Muscle of leg (tissue), 16 donors: ENCODE results near the gene SBSN. TPM values are rescaled to one million over a fixed set of nuclear protein-coding genes. Genes with fewer than 3 reads are reported as not detected.

Source experiments
- DNase-seq: peaks from one replicate; pipeline ENCODE4 v3.0.0; 2013
- H3K27ac ChIP-seq: one replicate; pipeline ENCODE4 v1.5.1; 2013; ENCODE audit warnings: mild to moderate bottlenecking, low read length, control low read depth
- H3K27me3 ChIP-seq: one replicate; pipeline ENCODE4 v1.6.1; 2013; ENCODE audit warnings: low read length; ENCODE audit not compliant: control insufficient read depth, insufficient read depth
- H3K36me3 ChIP-seq: one replicate; pipeline ENCODE4 v1.6.1; 2013; ENCODE audit warnings: low read length; ENCODE audit not compliant: control insufficient read depth, insufficient read depth
- H3K4me1 ChIP-seq: one replicate; pipeline ENCODE4 v1.6.1; 2013; ENCODE audit warnings: low read length; ENCODE audit not compliant: control insufficient read depth, insufficient read depth
- H3K4me3 ChIP-seq: one replicate; pipeline ENCODE4 v1.5.1; 2013; ENCODE audit warnings: low read length, control low read depth
- H3K9me3 ChIP-seq: replicated peaks from 2 replicates; pipeline ENCODE4 v1.6.1; 2013; ENCODE audit warnings: low read depth, low read length; ENCODE audit not compliant: control insufficient read depth
- WGBS: methylation state at CpG from one replicate; pipeline ENCODE4 v1.1.5; 2013; ENCODE audit warnings: missing lambda C conversion rate; ENCODE audit not compliant: insufficient coverage; 5-methylcytosine and 5-hydroxymethylcytosine counted together
- long read RNA-seq, 11 donors: transcript quantifications; one replicate each; lab custom pipeline, GENCODE V29; 2026
- polyA plus RNA-seq, 8 donors: library from polyadenylated mRNA; unstranded; fragments of 120-200 nt; gene quantifications; one replicate each; pipeline versions ENCODE4 v1.2.1 to v1.2.3, GENCODE V29; 2013; ENCODE audit warnings: inconsistent platforms in 1 of 8, low replicate concordance in 1 of 8; ENCODE audit not compliant: insufficient read length in 8 of 8, insufficient read depth in 1 of 8
- total RNA-seq: library from RNA; stranded (reverse); fragments of 120-200 nt; gene quantifications from one replicate; pipeline ENCODE4 v1.2.4, GENCODE V29; 2013

SBSN gene, protein sequence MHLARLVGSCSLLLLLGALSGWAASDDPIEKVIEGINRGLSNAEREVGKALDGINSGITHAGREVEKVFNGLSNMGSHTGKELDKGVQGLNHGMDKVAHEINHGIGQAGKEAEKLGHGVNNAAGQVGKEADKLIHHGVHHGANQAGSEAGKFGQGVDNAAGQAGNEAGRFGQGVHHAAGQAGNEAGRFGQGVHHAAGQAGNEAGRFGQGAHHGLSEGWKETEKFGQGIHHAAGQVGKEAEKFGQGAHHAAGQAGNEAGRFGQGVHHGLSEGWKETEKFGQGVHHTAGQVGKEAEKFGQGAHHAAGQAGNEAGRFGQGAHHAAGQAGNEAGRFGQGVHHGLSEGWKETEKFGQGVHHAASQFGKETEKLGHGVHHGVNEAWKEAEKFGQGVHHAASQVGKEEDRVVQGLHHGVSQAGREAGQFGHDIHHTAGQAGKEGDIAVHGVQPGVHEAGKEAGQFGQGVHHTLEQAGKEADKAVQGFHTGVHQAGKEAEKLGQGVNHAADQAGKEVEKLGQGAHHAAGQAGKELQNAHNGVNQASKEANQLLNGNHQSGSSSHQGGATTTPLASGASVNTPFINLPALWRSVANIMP
- not detected for total RNA-seq
- 1 to 10 TPM in 1 of 8 donors, under 1 TPM in 3, not detected in 4; 0.10 to 5.1 (median 0.40) TPM for polyA plus RNA-seq
- long read RNA-seq, donor 1 = 0 reads
- long read RNA-seq, donor 2, partial matches to known transcripts = 0 of 3 reads
- long read RNA-seq, donor 2, other reads (novel, unspliced or antisense) = 0 of 3 reads
- long read RNA-seq, donor 3 = 0 reads
- long read RNA-seq, donor 4 = 0 reads
- long read RNA-seq, donor 5 = 0 reads
- long read RNA-seq, donor 6 = 0 reads
- long read RNA-seq, donor 7 = 0 reads
- long read RNA-seq, donor 8 = 0 reads
- long read RNA-seq, donor 9 = 0 reads
- long read RNA-seq, donor 10 = 0 reads
- long read RNA-seq, donor 11 = 0 reads

DNA sequence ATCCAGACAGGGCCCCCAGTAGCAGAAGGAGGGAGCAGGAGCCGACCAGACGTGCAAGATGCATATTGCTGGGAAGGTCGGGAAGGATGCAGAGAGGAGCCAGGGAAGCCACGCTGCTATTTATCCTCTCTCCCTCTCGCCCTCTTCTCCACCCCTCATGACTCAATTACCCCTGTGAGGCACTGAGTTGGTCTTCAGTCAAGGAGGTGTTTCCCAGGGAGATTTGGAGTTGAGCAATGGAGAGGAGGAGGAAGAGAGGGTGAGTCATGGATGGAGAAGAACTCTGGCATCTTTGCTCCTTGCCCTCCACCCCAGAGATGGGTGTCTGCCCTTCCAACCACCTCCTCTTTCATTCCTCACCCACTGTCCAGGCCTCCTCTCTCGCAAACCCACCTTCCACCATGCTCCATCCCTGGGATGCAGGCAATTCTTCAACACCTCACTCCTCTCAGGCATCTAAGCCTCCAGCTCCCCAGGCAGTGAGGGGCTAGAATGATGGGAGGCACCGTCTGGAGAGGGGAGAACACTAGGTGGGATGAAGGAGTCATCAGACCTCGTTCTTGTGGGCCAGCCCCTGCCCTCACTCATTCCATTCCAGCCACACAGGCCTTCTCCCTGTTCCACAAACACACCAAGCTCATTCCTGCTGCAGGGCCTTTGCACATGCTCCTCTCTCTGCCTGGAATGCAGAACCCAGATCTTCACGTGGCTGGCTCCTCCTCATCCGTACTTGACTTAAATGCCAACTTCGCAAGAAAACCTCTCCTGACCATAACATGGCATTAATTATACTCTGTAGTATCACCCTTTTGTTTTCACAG, at the start of gene SBSN:
Gene SBSN, minus strand, starts transcription at position 94 of the 821 bp plus-strand sequence. Its CDS starts 30 bp downstream, at position 64.
- Histone ChIP-seq H3K4me3 (no peak within 1 kb of the TSS), H3K9me3 (no peaks in the 10 kb centered on the region), H3K27ac (no peak within 1 kb of the TSS), H3K36me3 (no peaks in the 10 kb centered on the region), H3K27me3 (peaks cover 32% of the 10 kb centered on the region), H3K4me1 (no peaks in the 10 kb centered on the region)
- DNase-seq = no peak
- 73% methylated on average over 3 of the region's 11 CpGs for WGBS

DNA sequence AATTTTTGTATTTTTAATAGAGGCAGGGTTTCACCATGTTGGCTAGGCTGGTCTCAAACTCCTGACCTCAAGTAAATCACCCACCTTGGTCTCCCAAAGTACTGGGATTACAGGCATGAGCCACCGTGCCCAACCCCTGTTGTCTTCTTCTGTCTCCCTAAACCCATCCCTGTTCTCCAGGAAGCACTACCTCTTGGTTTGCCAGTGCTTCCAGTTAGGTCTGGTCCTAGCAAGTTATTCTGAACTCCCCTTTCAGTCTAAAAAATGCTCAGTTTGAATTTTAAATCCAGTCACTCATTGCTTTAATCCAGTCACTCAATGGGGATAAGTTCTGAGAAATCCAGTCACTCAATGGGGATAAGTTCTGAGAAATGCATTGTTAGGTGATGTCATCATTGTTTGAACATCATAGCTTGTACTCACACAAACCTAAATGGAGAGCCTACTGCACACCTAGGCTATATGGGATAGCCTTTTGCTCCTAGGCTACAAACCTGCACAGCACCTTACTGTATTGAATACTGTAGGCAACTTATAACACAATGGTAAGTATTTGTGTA, 43.4 kb upstream of the SBSN start:
- WGBS = 89% methylated on average over 1 of the region's 1 CpG
- Histone ChIP-seq H3K27ac (no peak overlapping the region), H3K27me3 (peaks cover 2% of the 10 kb centered on the region), H3K36me3 (no peaks in the 10 kb centered on the region), H3K4me3 (no peak overlapping the region), H3K4me1 (no peaks in the 10 kb centered on the region), H3K9me3 (peaks cover 10% of the 10 kb centered on the region)
- DNase-seq = no peak

DNA sequence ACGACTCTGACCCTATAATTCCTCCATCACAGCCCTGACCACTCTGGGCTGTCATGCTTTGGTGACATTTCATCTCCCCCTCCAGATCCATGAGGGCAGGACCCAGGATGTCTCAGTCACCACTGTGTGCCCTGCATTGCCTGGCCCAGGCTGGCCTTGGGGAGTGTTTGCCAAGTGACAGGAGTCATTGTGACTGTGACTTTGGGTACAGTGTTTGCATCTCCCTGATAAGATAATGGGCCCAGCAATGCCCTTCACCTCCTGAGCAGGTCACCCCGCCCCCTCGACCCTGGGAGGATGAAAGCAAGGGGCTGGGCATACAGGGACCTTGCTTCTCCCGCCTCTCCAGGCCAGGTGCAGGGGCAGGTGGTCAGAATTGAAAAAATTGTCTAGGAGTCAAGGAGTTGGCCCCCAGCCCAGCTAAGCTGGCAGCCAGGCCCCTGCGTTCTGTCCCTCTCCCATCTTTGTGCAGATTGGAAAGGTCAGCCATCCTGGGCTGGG, 41.2 kb upstream of the SBSN start:
- Histone ChIP-seq H3K9me3 (no peaks in the 10 kb centered on the region), H3K4me3 (no peak overlapping the region), H3K27ac (no peak overlapping the region), H3K36me3 (no peaks in the 10 kb centered on the region), H3K27me3 (peaks cover 2% of the 10 kb centered on the region), H3K4me1 (no peaks in the 10 kb centered on the region)
- no peak for DNase-seq
- 60% methylated on average over 5 of the region's 5 CpGs for WGBS

DNA sequence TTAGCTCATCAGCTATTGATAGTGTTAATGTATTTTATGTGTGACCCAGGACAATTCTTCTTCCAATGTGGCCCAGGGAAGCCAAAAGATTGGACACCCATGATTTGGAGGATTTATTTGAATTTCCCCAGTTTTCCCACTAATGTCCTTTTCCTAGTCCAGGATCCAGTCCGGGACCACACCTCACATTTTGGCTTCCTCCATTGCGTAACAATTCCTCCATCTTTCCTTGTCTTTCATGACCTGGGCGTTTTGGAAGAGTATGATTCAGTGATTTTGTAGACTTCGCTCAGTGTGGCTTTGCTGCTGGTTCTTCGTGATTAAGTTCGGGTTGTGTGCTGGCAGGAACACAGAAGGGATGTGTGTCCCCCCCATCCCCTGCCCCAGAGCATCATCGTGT, 38.6 kb upstream of the SBSN start:
- no peaks in the 10 kb centered on the region for H3K36me3 ChIP-seq
- H3K4me3 ChIP-seq = no peak overlapping the region
- no peak for DNase-seq
- H3K9me3 ChIP-seq = no peaks in the 10 kb centered on the region
- WGBS = 70% methylated on average over 2 of the region's 7 CpGs
- H3K27ac ChIP-seq = no peak overlapping the region
- H3K4me1 ChIP-seq = no peaks in the 10 kb centered on the region
- peaks cover 5% of the 10 kb centered on the region for H3K27me3 ChIP-seq

DNA sequence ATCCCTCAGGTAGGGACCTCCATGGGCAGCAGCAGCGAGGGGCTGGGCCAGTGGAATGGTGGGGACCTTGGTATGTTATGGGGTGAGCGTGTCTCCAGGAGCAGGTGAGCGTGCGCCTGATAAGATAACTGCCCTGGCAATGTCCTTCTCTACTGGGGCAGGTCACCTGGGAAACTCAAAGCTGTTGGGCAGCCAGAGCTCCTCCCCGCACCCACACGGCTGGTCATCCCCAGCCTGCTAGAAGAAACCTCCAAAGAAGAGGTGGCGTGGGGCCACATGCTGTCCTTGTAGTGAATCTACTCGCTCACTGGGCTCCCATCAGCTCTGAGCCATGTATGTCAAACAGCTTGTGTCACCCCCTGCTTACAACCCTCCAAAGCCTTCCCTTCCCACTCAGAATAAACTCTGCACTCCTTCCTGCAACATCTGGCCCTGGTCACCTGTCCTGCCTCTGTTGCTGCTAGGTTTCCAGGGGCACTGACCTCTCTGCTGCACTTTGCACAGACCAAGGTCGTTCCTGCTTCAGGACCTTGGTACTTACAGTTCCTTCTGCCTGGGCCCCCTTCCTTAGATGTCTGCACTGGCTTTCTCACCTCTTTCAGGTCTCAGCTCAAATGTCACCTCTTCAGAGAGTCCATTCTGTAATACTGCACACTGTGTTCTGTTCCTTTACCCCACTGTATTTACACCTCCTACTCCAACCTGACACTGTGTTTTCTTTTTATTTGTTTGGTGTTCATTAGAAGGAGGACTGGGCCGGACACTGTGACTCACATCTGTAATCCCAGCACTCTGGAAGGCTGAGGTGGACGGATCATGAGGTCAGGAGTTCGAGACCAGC, 37.1 kb upstream of the SBSN start:
- Histone ChIP-seq H3K4me3 (no peak overlapping the region), H3K27me3 (peaks cover 14% of the 10 kb centered on the region), H3K36me3 (no peaks in the 10 kb centered on the region), H3K4me1 (no peaks in the 10 kb centered on the region), H3K9me3 (no peaks in the 10 kb centered on the region), H3K27ac (no peak overlapping the region)
- 80% methylated on average over 8 of the region's 12 CpGs for WGBS
- DNase-seq = no peak

DNA sequence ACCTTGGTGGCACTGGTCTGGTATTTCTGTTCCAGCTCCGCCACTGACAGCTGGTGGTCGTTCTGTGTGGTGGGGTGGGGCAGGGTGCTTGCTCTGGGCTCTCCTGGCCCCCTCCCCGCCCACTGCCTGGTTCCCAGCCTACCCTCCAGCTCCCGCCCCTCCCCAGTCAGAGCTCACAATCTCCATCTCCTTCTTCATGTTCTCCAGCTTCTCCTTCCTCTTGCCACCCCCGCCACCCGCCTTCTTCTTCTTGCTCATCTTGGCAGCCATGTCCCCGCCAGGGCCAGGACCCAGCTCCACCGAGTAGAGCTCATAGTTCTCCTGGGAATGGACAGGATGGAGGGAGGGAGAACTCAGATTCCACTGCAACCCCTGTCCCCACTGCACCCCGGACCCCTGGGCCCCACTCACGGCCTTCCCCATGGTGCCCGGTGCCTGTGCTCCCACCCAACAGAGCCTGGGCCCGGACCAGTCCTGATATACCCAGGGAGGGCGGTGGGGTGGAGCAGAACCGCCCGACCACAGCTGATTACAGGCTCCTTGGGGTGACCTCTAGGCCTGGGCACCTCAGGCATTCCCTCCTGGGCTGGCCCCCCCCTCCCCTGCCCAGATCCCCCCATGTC, 35.2 kb upstream of the SBSN start, which contains the start of gene ATP4A:
Gene ATP4A, minus strand, starts transcription at position 452 of the 623 bp plus-strand sequence. Its CDS starts 29 bp downstream, at position 423.
- DNase-seq = no peak
- no peak within 1 kb of the TSS for H3K27ac ChIP-seq
- H3K4me1 ChIP-seq = no peaks in the 10 kb centered on the region

DNA sequence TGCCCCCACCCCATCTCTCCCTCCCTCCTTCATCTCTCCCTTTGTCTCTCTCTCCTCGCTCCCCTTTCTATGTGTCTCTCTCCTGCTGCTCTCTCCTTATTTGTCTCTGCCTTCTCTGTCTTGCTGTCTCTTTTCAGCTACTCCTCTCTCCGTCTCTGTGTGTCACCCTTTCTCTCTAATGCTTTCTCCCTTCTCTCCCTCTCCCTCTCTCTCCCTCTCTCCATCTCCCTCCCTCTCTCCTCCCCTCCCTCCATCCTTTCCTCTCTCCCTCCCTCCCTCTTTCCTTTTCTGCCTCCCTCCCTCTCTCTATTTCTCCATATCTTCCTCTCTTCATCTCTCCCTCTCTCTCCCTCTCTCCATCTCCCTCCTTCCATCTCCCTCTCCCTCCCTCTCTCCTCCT, 34.7 kb upstream of the SBSN start:
- H3K36me3 ChIP-seq = no peaks in the 10 kb centered on the region
- WGBS = 60% methylated on average over 2 of the region's 2 CpGs
- no peaks in the 10 kb centered on the region for H3K9me3 ChIP-seq
- H3K27ac ChIP-seq = no peak overlapping the region
- H3K27me3 ChIP-seq = peaks cover 36% of the 10 kb centered on the region
- no peaks in the 10 kb centered on the region for H3K4me1 ChIP-seq
- DNase-seq = no peak
- H3K4me3 ChIP-seq = no peak overlapping the region

More for the DNA sequence above, 35.2 kb upstream of the SBSN start, which contains the start of gene ATP4A:
- no peaks in the 10 kb centered on the region for H3K36me3 ChIP-seq
- peaks cover 32% of the 10 kb centered on the region for H3K27me3 ChIP-seq
- no peak within 1 kb of the TSS for H3K4me3 ChIP-seq
- H3K9me3 ChIP-seq = no peaks in the 10 kb centered on the region
- 82% methylated on average over 7 of the region's 15 CpGs for WGBS

DNA sequence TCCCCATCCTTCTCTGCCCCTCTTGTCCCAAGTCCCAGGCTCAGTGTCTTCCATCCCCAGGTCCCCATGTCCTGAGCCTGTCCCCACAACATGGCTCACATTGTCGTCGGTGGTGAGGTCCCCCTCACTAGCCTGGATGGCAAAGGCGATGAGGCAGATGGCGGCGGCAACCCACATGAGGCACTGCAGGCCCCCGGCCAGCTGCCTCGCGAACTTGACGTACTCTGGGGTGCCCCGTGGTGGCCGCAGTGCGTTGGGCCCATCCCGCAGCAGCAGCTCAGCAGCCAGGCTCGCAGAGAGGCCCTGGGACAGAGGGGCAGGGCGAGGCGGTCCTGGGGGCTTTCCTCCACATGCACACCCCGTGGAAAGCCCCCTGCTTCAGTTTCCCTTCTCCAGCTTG, 34.2 kb upstream of the SBSN start:
- no peak overlapping the region for H3K27ac ChIP-seq
- peaks cover 3% of the 10 kb centered on the region for H3K4me1 ChIP-seq
- no peak for DNase-seq
- no peaks in the 10 kb centered on the region for H3K36me3 ChIP-seq
- H3K4me3 ChIP-seq = no peak overlapping the region
- 55% methylated on average over 17 of the region's 17 CpGs for WGBS
- no peaks in the 10 kb centered on the region for H3K9me3 ChIP-seq
- H3K27me3 ChIP-seq = peaks cover 39% of the 10 kb centered on the region
